SIG-M5 treated with dmso at 0.1 percent for 504 hours (cell line): Measurements from ENCODE around the gene VANGL1.

Experiments used
- DNase-seq: peaks from one replicate; lab custom pipeline; 2025; ENCODE audit not compliant: unreplicated experiment; lab: John Stamatoyannopoulos, UW

Gene VANGL1

DNA sequence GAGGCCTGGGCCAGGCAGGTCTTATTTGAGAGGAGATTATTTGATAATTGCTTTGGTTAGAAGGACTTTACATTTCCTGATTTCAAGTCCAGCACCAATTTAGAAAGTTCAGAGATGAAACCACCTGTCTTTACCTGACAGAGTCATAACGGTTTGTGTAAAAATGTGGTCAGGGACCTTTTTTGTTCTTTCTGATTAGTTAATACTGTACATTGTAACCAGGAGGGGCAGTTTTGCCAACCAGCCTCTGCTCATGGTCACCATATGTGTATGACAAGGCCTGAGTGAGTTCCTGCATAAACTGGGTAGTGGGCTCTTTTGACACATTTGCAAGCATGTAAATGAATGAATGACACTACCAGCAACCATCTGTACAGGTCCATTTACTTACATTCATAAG is 55.8 kb downstream of the VANGL1 start:
- no peak for DNase-seq

DNA sequence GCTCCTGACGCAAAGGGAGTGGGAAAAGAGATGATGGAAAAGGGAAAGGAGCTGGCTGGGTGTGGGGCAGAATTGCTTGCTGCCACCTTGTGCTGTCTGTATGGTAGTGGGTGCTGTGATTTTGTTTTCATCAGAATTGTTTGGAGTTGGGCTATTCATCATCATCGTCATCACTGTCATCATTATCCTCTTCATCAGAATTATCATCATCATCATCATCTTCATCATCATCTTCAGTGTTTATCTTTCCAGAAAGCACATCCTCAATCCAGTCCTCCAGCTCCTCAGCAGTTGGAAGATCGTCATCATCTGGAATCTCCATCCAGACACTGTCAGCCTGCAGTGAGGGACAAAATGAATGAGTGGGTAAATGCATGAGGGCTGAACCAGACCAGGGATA is 59.3 kb downstream of the VANGL1 start:
- DNase-seq, result no peak

GRCh38 chr1:115702959-115703358 is 61.2 kb downstream of the VANGL1 start:
- no peak for DNase-seq

GRCh38 chr1:115705085-115705951 is 63.5 kb downstream of the VANGL1 start:
- no peak for DNase-seq

GRCh38 chr1:115705963-115706362 is 64.2 kb downstream of the VANGL1 start:
- no peak for DNase-seq

- DNase-seq, result peak; percentile 54
These were observed 65.0 kb downstream of the VANGL1 start for GRCh38 chr1:115706587-115707425.

GRCh38 chr1:115710859-115711624 is 69.3 kb downstream of the VANGL1 start:
- DNase-seq, result peak; percentile 42

DNA sequence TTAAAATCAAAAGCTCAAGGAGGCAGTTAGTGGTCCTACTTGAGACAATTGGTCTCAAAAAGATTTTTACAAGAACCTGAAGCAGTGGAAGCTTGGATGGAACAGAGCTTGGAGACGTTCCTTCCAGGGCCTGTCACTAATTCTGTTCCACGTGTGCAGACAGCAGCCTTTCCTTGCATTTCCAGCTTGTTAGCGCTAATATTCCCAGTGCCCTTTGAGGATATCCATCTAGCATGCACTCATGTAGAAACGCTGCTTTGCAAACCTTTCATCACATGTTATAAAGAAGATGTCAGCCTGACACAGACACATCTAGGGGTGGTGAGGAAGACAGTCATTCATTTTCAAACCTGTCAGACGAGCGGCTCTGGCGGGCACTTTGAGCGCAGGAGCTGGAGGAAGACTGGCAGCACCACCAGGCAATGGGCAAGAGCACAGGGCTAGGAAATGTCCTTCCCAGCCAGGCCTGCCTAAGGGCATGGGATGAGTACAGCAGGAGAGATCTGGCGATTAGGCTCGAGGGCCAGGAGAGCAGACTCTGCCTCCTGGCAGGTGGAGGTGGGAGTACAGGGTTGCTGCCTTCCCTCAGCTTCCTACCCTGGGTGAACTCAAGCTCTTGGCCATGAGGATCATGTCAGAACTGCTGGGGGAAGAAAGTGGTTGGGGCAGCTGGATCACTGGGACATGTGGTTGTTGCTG is 71.3 kb downstream of the VANGL1 start:
- peak; percentile 50 for DNase-seq

DNA sequence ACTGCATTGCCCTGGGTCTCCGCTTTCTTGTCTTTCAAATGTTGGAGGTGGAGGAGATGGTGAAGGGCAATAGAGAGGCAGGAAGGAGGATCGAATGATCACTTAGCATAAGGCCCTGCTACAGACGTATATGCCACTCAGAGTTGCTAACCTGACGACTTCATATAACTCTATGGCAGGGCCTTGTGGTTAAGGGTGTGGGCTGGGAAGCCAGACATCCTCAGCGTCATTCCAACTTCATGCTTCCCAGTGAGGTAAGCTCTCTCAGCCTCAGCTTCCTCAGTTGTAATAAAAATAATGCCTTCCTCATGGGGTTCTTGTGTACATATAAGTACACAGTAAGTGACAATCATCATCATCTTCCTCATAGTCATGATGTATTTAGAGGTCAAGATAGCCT is 72.1 kb downstream of the VANGL1 start:
- DNase-seq, result peak; percentile 11

GRCh38 chr1:115714572-115715141 is 72.9 kb downstream of the VANGL1 start:
- DNase-seq, result peak; percentile 89

DNA sequence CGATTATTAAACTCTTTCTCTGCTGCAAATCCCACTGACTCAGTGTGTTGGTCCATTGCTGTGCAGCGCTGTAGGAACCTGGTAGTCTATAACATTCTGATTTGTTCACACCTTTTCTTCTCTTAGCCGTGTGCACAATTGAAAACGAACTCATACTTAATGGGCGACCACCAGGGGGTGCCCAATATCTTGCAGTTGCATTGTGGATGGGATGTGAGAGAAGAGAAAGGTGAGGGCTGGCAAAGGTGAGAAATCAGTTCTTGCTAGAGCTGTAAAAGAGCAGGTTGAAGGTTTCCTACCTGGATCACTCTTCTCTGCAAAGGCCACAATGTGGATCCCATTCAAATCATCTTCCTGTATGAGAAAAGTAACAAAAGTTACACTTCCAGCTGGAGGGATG is 75.8 kb downstream of the VANGL1 start:
- peak; percentile 29 for DNase-seq

DNA sequence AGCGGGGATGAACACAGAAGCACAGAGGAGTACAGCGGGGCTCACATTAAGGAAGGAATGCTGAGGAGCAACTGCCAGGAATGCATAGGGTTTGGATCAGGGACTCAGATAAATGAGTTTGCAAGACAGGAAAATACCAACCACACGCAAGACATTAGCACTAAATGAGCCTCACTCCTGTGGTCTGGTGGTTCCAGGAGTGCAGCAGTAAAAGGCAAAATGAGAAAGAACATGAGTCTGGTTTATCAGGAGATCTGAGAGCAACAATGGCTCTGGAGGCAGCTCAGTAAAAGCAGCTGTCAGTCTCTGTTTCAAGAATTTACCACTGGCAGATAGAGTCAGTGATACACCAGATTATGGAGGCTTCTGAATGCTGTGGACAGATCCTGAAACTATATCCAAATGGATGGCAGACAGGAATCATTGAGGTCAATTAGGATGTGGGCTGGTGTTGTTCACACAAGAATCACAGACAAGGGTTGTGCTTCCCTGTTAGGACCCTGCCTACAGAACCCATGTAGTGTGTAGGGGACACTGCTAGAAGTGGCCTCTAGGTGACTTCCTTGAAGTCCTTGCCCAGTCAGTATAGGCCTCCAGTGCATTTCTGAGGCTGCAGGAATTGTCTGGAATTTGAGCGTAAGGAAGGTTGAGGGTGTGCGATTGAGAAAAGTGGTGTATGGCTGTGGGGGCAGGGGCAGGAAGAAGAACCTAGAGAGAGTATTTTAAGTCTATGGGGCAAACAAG is 76.4 kb downstream of the VANGL1 start:
- no peak for DNase-seq

- no peak for DNase-seq
These were observed 77.5 kb downstream of the VANGL1 start for GRCh38 chr1:115719285-115719684.

DNA sequence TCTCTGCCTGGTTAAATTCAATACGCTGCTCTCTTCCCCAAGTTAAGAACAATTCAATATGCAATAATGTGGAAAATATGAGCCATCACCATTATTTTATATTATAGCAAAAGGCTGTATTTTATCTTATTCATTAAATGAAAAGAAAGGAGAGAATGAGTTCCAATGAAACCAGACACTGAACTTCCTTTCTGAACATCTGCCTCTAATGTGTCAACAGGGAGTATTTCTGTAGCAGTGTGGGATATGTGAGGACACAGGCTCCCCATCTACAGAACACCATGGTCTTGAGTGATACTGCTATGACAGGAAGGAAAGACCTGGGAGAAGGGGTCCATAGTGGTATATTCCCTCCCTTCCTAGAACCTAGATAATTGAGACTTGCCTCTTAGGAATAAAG is 80.5 kb downstream of the VANGL1 start:
- DNase-seq, result no peak

DNA sequence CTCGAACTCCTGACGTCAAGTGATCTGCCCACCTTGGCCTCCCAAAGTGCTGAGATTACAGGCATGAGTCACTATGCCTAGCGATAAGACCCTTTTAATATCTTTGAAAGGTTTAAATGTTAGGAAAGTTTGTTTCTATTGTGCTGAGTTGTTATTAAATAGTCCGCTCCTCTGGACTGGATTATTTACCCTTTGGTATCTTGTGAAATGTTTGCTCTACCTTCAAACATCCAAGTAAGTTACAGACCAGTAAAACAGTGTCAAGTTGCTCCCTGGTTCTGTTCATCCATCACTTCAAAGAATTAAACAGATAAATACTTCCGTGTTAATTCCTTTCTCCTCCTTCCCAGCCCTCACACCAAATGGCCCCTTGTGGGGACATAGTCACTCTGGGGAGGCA is 82.0 kb downstream of the VANGL1 start:
- DNase-seq, result no peak

- no peak for DNase-seq
These were observed 83.8 kb downstream of the VANGL1 start for GRCh38 chr1:115725600-115725999.

- DNase-seq, result no peak
These were observed 84.4 kb downstream of the VANGL1 start for GRCh38 chr1:115726161-115726560.

DNA sequence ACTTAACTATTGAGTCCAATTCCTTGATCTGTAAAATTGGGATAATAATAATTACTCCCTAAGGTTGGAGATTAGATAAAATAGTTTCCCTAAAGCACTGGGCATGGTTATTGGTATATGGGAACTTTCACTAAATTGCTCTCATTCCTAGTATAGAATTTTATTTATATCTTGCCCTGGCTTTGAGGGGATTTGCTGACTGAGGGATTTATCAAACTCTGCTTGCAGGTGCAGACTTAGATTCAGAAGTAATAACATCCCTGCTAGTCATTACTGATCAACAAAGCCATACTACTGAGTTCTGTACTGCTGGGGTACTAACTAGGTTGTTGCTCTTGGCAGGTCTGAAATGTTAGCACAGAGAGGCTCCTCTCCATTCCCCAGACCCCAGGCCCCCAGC is 84.8 kb downstream of the VANGL1 start:
- no peak for DNase-seq

- DNase-seq, result peak; percentile 97
These were observed 86.0 kb downstream of the VANGL1 start for GRCh38 chr1:115727706-115728249.
